Measurements from ENCODE around the gene PEX26.

PEX26 gene

GRCh38 chr22:18064636-18065035 is 13.2 kb upstream of the PEX26 start:
- no peak for TF ChIP-seq GATA3 (IDR thresholded peaks at IDR 0.05; ENCODE audit: low read depth, low read length)
- no peak for TF ChIP-seq GATA2 (IDR thresholded peaks at IDR 0.05; ENCODE audit: low read depth, low read length)

GRCh38 chr22:18065256-18065655 is 12.5 kb upstream of the PEX26 start:
- TF ChIP-seq GATA2 (IDR thresholded peaks at IDR 0.05; ENCODE audit: low read depth, low read length) (no peak), GATA3 (IDR thresholded peaks at IDR 0.05; ENCODE audit: low read depth, low read length) (no peak)

- no peak for TF ChIP-seq GATA2 (IDR thresholded peaks at IDR 0.05; ENCODE audit: low read depth, low read length)
- no peak for TF ChIP-seq GATA3 (IDR thresholded peaks at IDR 0.05; ENCODE audit: low read depth, low read length)
These were observed 11.5 kb upstream of the PEX26 start for GRCh38 chr22:18066181-18066859.

GRCh38 chr22:18067121-18067520 is 10.7 kb upstream of the PEX26 start:
- TF ChIP-seq GATA2 (IDR thresholded peaks at IDR 0.05; ENCODE audit: low read depth, low read length) (no peak), GATA3 (IDR thresholded peaks at IDR 0.05; ENCODE audit: low read depth, low read length) (no peak)

- TF ChIP-seq GATA3 (IDR thresholded peaks at IDR 0.05; ENCODE audit: low read depth, low read length) (no peak), GATA2 (IDR thresholded peaks at IDR 0.05; ENCODE audit: low read depth, low read length) (no peak)
These were observed 10.0 kb upstream of the PEX26 start for GRCh38 chr22:18067548-18068341.

- TF ChIP-seq GATA3 (IDR thresholded peaks at IDR 0.05; ENCODE audit: low read depth, low read length): no peak
These were observed 9.3 kb upstream of the PEX26 start for GRCh38 chr22:18068381-18068988.

- TF ChIP-seq GATA3 (IDR thresholded peaks at IDR 0.05; ENCODE audit: low read depth, low read length) (no peak), GATA2 (IDR thresholded peaks at IDR 0.05; ENCODE audit: low read depth, low read length) (no peak)
These were observed 8.7 kb upstream of the PEX26 start for GRCh38 chr22:18069041-18069440.

GRCh38 chr22:18070041-18070440 is 7.7 kb upstream of the PEX26 start:
- TF ChIP-seq GATA2 (IDR thresholded peaks at IDR 0.05; ENCODE audit: low read depth, low read length): no peak
- no peak for TF ChIP-seq GATA3 (IDR thresholded peaks at IDR 0.05; ENCODE audit: low read depth, low read length)

GRCh38 chr22:18070556-18071306 is 7.1 kb upstream of the PEX26 start:
- TF ChIP-seq GATA2 (IDR thresholded peaks at IDR 0.05; ENCODE audit: low read depth, low read length) (no peak), GATA3 (IDR thresholded peaks at IDR 0.05; ENCODE audit: low read depth, low read length) (no peak)

GRCh38 chr22:18071968-18072310 is 5.9 kb upstream of the PEX26 start:
- no peak for TF ChIP-seq GATA3 (IDR thresholded peaks at IDR 0.05; ENCODE audit: low read depth, low read length)
- TF ChIP-seq GATA2 (IDR thresholded peaks at IDR 0.05; ENCODE audit: low read depth, low read length): no peak

GRCh38 chr22:18073467-18073866 is 4.3 kb upstream of the PEX26 start:
- TF ChIP-seq GATA3 (IDR thresholded peaks at IDR 0.05; ENCODE audit: low read depth, low read length) (no peak), GATA2 (IDR thresholded peaks at IDR 0.05; ENCODE audit: low read depth, low read length) (no peak)

GRCh38 chr22:18075101-18075719 is 2.6 kb upstream of the PEX26 start:
- TF ChIP-seq GATA3 (IDR thresholded peaks at IDR 0.05; ENCODE audit: low read depth, low read length): no peak
- TF ChIP-seq GATA2 (IDR thresholded peaks at IDR 0.05; ENCODE audit: low read depth, low read length): no peak

- TF ChIP-seq GATA3 (IDR thresholded peaks at IDR 0.05; ENCODE audit: low read depth, low read length): no peak
- TF ChIP-seq GATA2 (IDR thresholded peaks at IDR 0.05; ENCODE audit: low read depth, low read length): no peak
These were observed 1.9 kb upstream of the PEX26 start for GRCh38 chr22:18075720-18076497.

Data from SH-SY5Y (cell line).